Esophagus squamous epithelium (tissue), 5 donors: ENCODE measurements around the gene ARAP3. TPM values are rescaled to one million over a fixed set of nuclear protein-coding genes. Genes with fewer than 3 reads are reported as not detected.
A peak's percentile ranks its signal among the peaks of the same experiment; 100 is the strongest.

Source experiments
- DNase-seq: peaks from one replicate; lab custom pipeline; 2025; lab: John Stamatoyannopoulos, UW
- H3K27ac ChIP-seq, 4 donors: fragments of 200-600 bp; sonication (generic); one replicate each; pipeline ENCODE4 v1.5.1; 2016 to 2019; ENCODE audit warnings: mild to moderate bottlenecking in 1 of 4
- H3K27me3 ChIP-seq, 4 donors: fragments of 200-600 bp; sonication (generic); 1 replicate in 3 of 4; 2 replicates in 1 of 4; pipeline versions ENCODE4 v1.5.1 to v1.6.0; 2017 to 2021; ENCODE audit warnings: antibody characterized with exemption in 1 of 4
- H3K36me3 ChIP-seq, 3 donors: fragments of 200-600 bp; sonication (generic); one replicate each; pipeline ENCODE4 v1.5.1; 2016 to 2019
- H3K4me1 ChIP-seq, 3 donors: fragments of 200-600 bp; sonication (generic); one replicate each; pipeline ENCODE4 v1.5.1; 2017 to 2019
- H3K4me3 ChIP-seq, 4 donors: fragments of 200-600 bp; sonication (generic); 1 replicate in 3 of 4; 2 replicates in 1 of 4; pipeline ENCODE4 v1.5.1; 2016 to 2019; ENCODE audit warnings: mild to moderate bottlenecking in 2 of 4, moderate library complexity in 1 of 4
- H3K9me3 ChIP-seq, 3 donors: fragments of 200-600 bp; sonication (generic); one replicate each; pipeline ENCODE4 v1.5.1; 2016 to 2019
- CTCF ChIP-seq, 6 experiments: fragments of 450-650 bp in 4 of 6; fragments of 200-600 bp in 2 of 6; sonication (generic) in 2 of 6; IDR thresholded peaks; one replicate each; pipeline ENCODE4 v1.5.1; 2016 to 2019; ENCODE audit warnings: antibody characterized with exemption in 6 of 6, mild to moderate bottlenecking in 4 of 6, moderate library complexity in 4 of 6
- POLR2A ChIP-seq, 4 donors: fragments of 450-650 bp; IDR thresholded peaks; one replicate each; pipeline ENCODE4 v1.6.1; 2017; ENCODE audit warnings: antibody characterized with exemption in 4 of 4, mild to moderate bottlenecking in 4 of 4, moderate library complexity in 3 of 4
- WGBS, 2 donors: methylation state at CpG; one replicate each; pipeline ENCODE4 v1.1.5; 2018; 5-methylcytosine and 5-hydroxymethylcytosine counted together
- intact Hi-C: fragments of 100-400 bp; cut with DNase I; formaldehyde crosslinking; loops from one replicate; pipeline ENCODE4 v1.15.0; 2022
- total RNA-seq, 4 donors: library from RNA; depleted of rRNA; stranded (reverse); fragments of >200 nt; gene quantifications; one replicate each; pipeline ENCODE4 v1.1.0, GENCODE V29; 2016
- donor health status: DM: yes; HTN: yes; CAD: no.

ARAP3 gene
- total RNA-seq, 4 donors from 2014 or later: 1.1 to 5.9 (median 2.4) TPM

- 82% methylated on average over 7 of the region's 9 CpGs; no CpG with 5 or more reads in 1 of the 2 donors for WGBS, 2 donors
- TF ChIP-seq POLR2A (IDR thresholded peaks at IDR 0.05): no peak
- Histone ChIP-seq H3K27ac (no peak overlapping the region), H3K4me3 (no peak overlapping the region), H3K27me3 (no peaks in the 10 kb centered on the region), H3K9me3 (no peaks in the 10 kb centered on the region), H3K4me1 (peaks cover under 1 to 7% (median 5%) of the 10 kb centered on the region in 3 donors), H3K36me3 (peaks cover 0 to 30% (median 0%) of the 10 kb centered on the region in 3 donors)
- intact Hi-C loops: no loop called here
- DNase-seq: no peak
Measured at GRCh38 chr5:141656396-141656795, 25.6 kb downstream of the ARAP3 start.

GRCh38 chr5:141655020-141655419 is 27.0 kb downstream of the ARAP3 start:
- Histone ChIP-seq H3K36me3 (peaks cover 0 to 30% (median 0%) of the 10 kb centered on the region in 3 donors), H3K27ac (no peak overlapping the region), H3K9me3 (no peaks in the 10 kb centered on the region), H3K27me3 (no peaks in the 10 kb centered on the region), H3K4me3 (no peak overlapping the region), H3K4me1 (peaks cover 10 to 20% (median 13%) of the 10 kb centered on the region in 3 donors)
- DNase-seq: no peak
- intact Hi-C loops: no loop called here
- WGBS, 2 donors: 84 to 92% methylated on average over 6 to 7 of the region's 7 CpGs
- TF ChIP-seq CTCF (IDR thresholded peaks at IDR 0.05): no peak

GRCh38 chr5:141654298-141654697 is 27.7 kb downstream of the ARAP3 start:
- no peaks in the 10 kb centered on the region for H3K27me3 ChIP-seq
- H3K4me1 ChIP-seq: peaks cover 10 to 20% (median 13%) of the 10 kb centered on the region in 3 donors
- DNase-seq: no peak
- no peaks in the 10 kb centered on the region for H3K9me3 ChIP-seq
- WGBS, 2 donors: 75% methylated on average over 2 of the region's 2 CpGs; no CpG with 5 or more reads in 1 of the 2 donors
- no peak for TF ChIP-seq CTCF (IDR thresholded peaks at IDR 0.05)
- TF ChIP-seq POLR2A (IDR thresholded peaks at IDR 0.05): no peak
- H3K4me3 ChIP-seq: no peak overlapping the region
- intact Hi-C loops: no loop called here
- H3K27ac ChIP-seq: no peak overlapping the region
- H3K36me3 ChIP-seq: peaks cover 0 to 23% (median 0%) of the 10 kb centered on the region in 3 donors

- no peak for DNase-seq
- no peaks in the 10 kb centered on the region for H3K27me3 ChIP-seq
- peak overlapping the region; percentile 75 to 84 (median 80) for H3K27ac ChIP-seq
- peak overlapping the region; percentile 59 to 86 (median 72) for H3K4me3 ChIP-seq
- no peak for TF ChIP-seq CTCF (IDR thresholded peaks at IDR 0.05)
- no peak for TF ChIP-seq POLR2A (IDR thresholded peaks at IDR 0.05)
- peaks cover 0 to 39% (median 0%) of the 10 kb centered on the region in 3 donors for H3K36me3 ChIP-seq
- no peaks in the 10 kb centered on the region for H3K9me3 ChIP-seq
- peaks cover 10 to 20% (median 13%) of the 10 kb centered on the region in 3 donors for H3K4me1 ChIP-seq
- 34 to 60% methylated on average over 9 of the region's 9 CpGs for WGBS, 2 donors
- intact Hi-C loops: no loop called here
Measured at GRCh38 chr5:141651728-141652105, 30.3 kb downstream of the ARAP3 start.

- H3K27ac ChIP-seq: peak within 1 kb of the TSS; percentile 75 to 84 (median 80)
- H3K27me3 ChIP-seq: no peaks in the 10 kb centered on the region
- peak within 1 kb of the TSS; percentile 59 to 86 (median 72) for H3K4me3 ChIP-seq
- whole genome bisulfite sequencing, 2 donors: 4 to 10% methylated on average over 13 to 20 of the region's 50 CpGs
- peak; percentile 43 for DNase-seq
- no peaks in the 10 kb centered on the region for H3K9me3 ChIP-seq
- peaks cover 0 to 39% (median 0%) of the 10 kb centered on the region in 3 donors for H3K36me3 ChIP-seq
- H3K4me1 ChIP-seq: peaks cover 10 to 20% (median 13%) of the 10 kb centered on the region in 3 donors
- intact Hi-C loops: no loop called here
- peak in 1 of 6 experiments; percentile 11 for TF ChIP-seq CTCF (IDR thresholded peaks at IDR 0.05)
- TF ChIP-seq POLR2A (IDR thresholded peaks at IDR 0.05): peak in 1 of 4 donors; percentile 35
Measured at GRCh38 chr5:141650851-141651727, 30.9 kb downstream of the ARAP3 start, which contains the start of gene FCHSD1. Gene FCHSD1 (minus strand): TSS chr5:141651418. CDS start chr5:141651368, 50 bp downstream.
